ENCODE results near the gene KSR2.

Gene KSR2

GRCh38 chr12:117438809-117439208 is 530.0 kb downstream of the KSR2 start:
- Histone ChIP-seq H3K79me2 (ENCODE audit: insufficient read depth, low read length) (no peaks in the 10 kb centered on the region), H2AFZ (ENCODE audit: low read length) (no peak overlapping the region), H3F3A (ENCODE audit: insufficient read depth, low read length) (no peaks in the 10 kb centered on the region), H4K20me1 (ENCODE audit: insufficient read depth, low read length) (no peaks in the 10 kb centered on the region), H3K4me3 (ENCODE audit: low read depth, low read length, poor library complexity, severe bottlenecking) (no peak overlapping the region), H3K36me3 (ENCODE audit: insufficient read depth, low read length) (no peaks in the 10 kb centered on the region), H3K9me2 (ENCODE audit: low read depth, low read length) (no peaks in the 10 kb centered on the region), H3K9me3 (ENCODE audit: low read length) (no peaks in the 10 kb centered on the region), H3K27ac (ENCODE audit: low read depth, low read length, poor library complexity, severe bottlenecking) (no peak overlapping the region), H3K4me2 (ENCODE audit: low read length) (no peak overlapping the region), H3K4me1 (ENCODE audit: insufficient read depth, low read length, severe bottlenecking) (no peaks in the 10 kb centered on the region), H3K9ac (ENCODE audit: low read length) (no peak overlapping the region), H3K27me3 (ENCODE audit: insufficient read depth, low read length) (no peaks in the 10 kb centered on the region)
- TF ChIP-seq CTCF (IDR thresholded peaks at IDR 0.05; ENCODE audit: low read length): no peak

GRCh38 chr12:117437516-117438255 is 531.1 kb downstream of the KSR2 start:
- no peaks in the 10 kb centered on the region for H3K79me2 ChIP-seq (ENCODE audit: insufficient read depth, low read length)
- H2AFZ ChIP-seq (ENCODE audit: low read length): no peak overlapping the region
- no peak overlapping the region for H3K4me2 ChIP-seq (ENCODE audit: low read length)
- no peaks in the 10 kb centered on the region for H3F3A ChIP-seq (ENCODE audit: insufficient read depth, low read length)
- H3K27ac ChIP-seq (ENCODE audit: low read depth, low read length, poor library complexity, severe bottlenecking): no peak overlapping the region
- H4K20me1 ChIP-seq (ENCODE audit: insufficient read depth, low read length): no peaks in the 10 kb centered on the region
- no peaks in the 10 kb centered on the region for H3K9me2 ChIP-seq (ENCODE audit: low read depth, low read length)
- no peaks in the 10 kb centered on the region for H3K9me3 ChIP-seq (ENCODE audit: low read length)
- TF ChIP-seq CTCF (IDR thresholded peaks at IDR 0.05; ENCODE audit: low read length): no peak
- TF ChIP-seq EZH2 (IDR thresholded peaks at IDR 0.05; ENCODE audit: borderline replicate concordance, low read length): no peak
- H3K36me3 ChIP-seq (ENCODE audit: insufficient read depth, low read length): no peaks in the 10 kb centered on the region
- H3K9ac ChIP-seq (ENCODE audit: low read length): no peak overlapping the region
- H3K4me3 ChIP-seq (ENCODE audit: low read depth, low read length, poor library complexity, severe bottlenecking): no peak overlapping the region
- no peaks in the 10 kb centered on the region for H3K27me3 ChIP-seq (ENCODE audit: insufficient read depth, low read length)
- H3K4me1 ChIP-seq (ENCODE audit: insufficient read depth, low read length, severe bottlenecking): no peaks in the 10 kb centered on the region

GRCh38 chr12:117433878-117434277 is 534.9 kb downstream of the KSR2 start:
- H3K9me3 ChIP-seq (ENCODE audit: low read length): no peaks in the 10 kb centered on the region
- H3K27ac ChIP-seq (ENCODE audit: low read depth, low read length, poor library complexity, severe bottlenecking): no peak overlapping the region
- no peak overlapping the region for H2AFZ ChIP-seq (ENCODE audit: low read length)
- H3F3A ChIP-seq (ENCODE audit: insufficient read depth, low read length): no peaks in the 10 kb centered on the region
- TF ChIP-seq CTCF (IDR thresholded peaks at IDR 0.05; ENCODE audit: low read length): no peak
- no peak for TF ChIP-seq EZH2 (IDR thresholded peaks at IDR 0.05; ENCODE audit: borderline replicate concordance, low read length)
- H3K9me2 ChIP-seq (ENCODE audit: low read depth, low read length): no peaks in the 10 kb centered on the region
- H3K27me3 ChIP-seq (ENCODE audit: insufficient read depth, low read length): no peaks in the 10 kb centered on the region
- H3K9ac ChIP-seq (ENCODE audit: low read length): no peak overlapping the region
- H3K4me1 ChIP-seq (ENCODE audit: insufficient read depth, low read length, severe bottlenecking): no peaks in the 10 kb centered on the region
- no peak overlapping the region for H3K4me2 ChIP-seq (ENCODE audit: low read length)
- no peaks in the 10 kb centered on the region for H4K20me1 ChIP-seq (ENCODE audit: insufficient read depth, low read length)
- no peaks in the 10 kb centered on the region for H3K79me2 ChIP-seq (ENCODE audit: insufficient read depth, low read length)
- no peak overlapping the region for H3K4me3 ChIP-seq (ENCODE audit: low read depth, low read length, poor library complexity, severe bottlenecking)
- H3K36me3 ChIP-seq (ENCODE audit: insufficient read depth, low read length): no peaks in the 10 kb centered on the region
